Hepatocyte (in vitro differentiated cells): ENCODE measurements around the gene MKRN2OS.
A peak's percentile ranks its signal among the peaks of the same experiment; 100 is the strongest.

Experiments
- EZH2 ChIP-seq: fragments of 200-600 bp; sonication (generic); IDR thresholded peaks from 2 replicates; pipeline ENCODE4 v1.6.1; 2016; ENCODE audit warnings: antibody characterized with exemption, mild to moderate bottlenecking, borderline replicate concordance
- EZH2phosphoT487 ChIP-seq: fragments of 200-600 bp; sonication (generic); IDR thresholded peaks from one replicate; pipeline ENCODE4 v1.6.1; 2018; ENCODE audit warnings: antibody characterized with exemption, mild to moderate bottlenecking, low read depth, moderate library complexity; ENCODE audit not compliant: unreplicated experiment, severe bottlenecking
- TF ChIP-seq, protein P1 (sequence below): fragments of 200-600 bp; sonication (generic); IDR thresholded peaks from 2 replicates; pipeline ENCODE4 v1.5.1; 2016; ENCODE audit warnings: antibody characterized with exemption, mild to moderate bottlenecking; ENCODE audit not compliant: poor library complexity

DNA sequence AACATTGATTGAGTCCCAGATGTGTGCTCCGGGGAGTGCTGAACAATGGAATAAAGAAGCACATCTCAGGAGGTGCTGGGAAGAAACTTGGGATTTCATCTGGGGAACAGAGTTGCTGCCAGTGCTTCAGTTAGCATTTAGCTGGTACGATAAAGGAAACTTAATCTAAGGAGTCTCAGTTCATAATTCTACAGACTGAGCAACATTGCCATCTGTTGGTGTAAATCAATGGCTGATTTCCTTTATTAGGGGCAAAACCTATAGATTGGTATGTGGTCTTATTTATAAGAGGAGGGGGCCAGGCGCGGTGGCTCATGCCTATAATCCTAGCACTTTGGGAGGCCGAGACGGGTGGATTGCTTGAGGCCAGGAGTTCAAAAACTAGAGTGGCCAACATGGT is 8.9 kb downstream of the MKRN2OS start:
- TF ChIP-seq, protein P1, sequence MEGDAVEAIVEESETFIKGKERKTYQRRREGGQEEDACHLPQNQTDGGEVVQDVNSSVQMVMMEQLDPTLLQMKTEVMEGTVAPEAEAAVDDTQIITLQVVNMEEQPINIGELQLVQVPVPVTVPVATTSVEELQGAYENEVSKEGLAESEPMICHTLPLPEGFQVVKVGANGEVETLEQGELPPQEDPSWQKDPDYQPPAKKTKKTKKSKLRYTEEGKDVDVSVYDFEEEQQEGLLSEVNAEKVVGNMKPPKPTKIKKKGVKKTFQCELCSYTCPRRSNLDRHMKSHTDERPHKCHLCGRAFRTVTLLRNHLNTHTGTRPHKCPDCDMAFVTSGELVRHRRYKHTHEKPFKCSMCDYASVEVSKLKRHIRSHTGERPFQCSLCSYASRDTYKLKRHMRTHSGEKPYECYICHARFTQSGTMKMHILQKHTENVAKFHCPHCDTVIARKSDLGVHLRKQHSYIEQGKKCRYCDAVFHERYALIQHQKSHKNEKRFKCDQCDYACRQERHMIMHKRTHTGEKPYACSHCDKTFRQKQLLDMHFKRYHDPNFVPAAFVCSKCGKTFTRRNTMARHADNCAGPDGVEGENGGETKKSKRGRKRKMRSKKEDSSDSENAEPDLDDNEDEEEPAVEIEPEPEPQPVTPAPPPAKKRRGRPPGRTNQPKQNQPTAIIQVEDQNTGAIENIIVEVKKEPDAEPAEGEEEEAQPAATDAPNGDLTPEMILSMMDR: peak; percentile 35
- TF ChIP-seq EZH2phosphoT487: no peak
- TF ChIP-seq EZH2: no peak
